Measurements from ENCODE around the gene MARVELD3.

DNA sequence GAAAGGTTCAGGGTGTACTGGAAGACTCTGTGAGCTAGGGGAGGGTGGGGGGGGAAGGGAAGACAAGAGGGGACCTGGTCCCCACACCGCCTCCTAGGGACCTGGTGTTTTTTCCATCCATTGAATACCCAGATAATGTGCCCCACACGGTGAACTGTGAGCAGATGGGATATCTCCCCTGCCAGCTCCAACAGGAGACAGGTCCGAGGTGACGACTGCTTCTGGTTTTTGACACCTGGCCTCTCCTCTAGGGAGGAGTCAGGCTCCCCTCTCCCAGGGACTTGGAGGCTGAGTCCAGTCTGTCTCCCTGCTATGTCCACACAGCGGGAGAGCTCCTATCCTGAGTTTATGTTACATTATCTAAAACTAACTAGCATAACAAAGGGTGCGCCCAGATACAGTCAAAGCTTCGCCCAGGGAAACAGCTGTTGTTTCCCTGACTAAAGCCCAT is 1.8 kb downstream of the MARVELD3 start:
- TF ChIP-seq, protein P1, sequence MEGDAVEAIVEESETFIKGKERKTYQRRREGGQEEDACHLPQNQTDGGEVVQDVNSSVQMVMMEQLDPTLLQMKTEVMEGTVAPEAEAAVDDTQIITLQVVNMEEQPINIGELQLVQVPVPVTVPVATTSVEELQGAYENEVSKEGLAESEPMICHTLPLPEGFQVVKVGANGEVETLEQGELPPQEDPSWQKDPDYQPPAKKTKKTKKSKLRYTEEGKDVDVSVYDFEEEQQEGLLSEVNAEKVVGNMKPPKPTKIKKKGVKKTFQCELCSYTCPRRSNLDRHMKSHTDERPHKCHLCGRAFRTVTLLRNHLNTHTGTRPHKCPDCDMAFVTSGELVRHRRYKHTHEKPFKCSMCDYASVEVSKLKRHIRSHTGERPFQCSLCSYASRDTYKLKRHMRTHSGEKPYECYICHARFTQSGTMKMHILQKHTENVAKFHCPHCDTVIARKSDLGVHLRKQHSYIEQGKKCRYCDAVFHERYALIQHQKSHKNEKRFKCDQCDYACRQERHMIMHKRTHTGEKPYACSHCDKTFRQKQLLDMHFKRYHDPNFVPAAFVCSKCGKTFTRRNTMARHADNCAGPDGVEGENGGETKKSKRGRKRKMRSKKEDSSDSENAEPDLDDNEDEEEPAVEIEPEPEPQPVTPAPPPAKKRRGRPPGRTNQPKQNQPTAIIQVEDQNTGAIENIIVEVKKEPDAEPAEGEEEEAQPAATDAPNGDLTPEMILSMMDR (IDR thresholded peaks at IDR 0.05; ENCODE audit: low read length) = no peak
- TF ChIP-seq EZH2 (IDR thresholded peaks at IDR 0.05; ENCODE audit: borderline replicate concordance, low read length) = no peak
